OCI-LY3 (cell line): Measurements from ENCODE around the gene HTT.

Source experiments
- H2AFZ ChIP-seq: fragments of 200-600, 300-600 bp; shearing (Covaris generic); 2 replicates; pipeline ENCODE4 v1.6.0; 2014; ENCODE audit warnings: antibody characterized with exemption, low read depth, low read length
- H3K27ac ChIP-seq: fragments of 200-600, 300-600 bp; sonication (generic); 2 replicates; pipeline ENCODE4 v1.5.1; 2014; ENCODE audit warnings: mild to moderate bottlenecking, low read length, moderate library complexity, mixed read lengths
- H3K27me3 ChIP-seq: fragments of 200-600, 300-600 bp; sonication (generic); 2 replicates; pipeline ENCODE4 v1.6.1; 2014; ENCODE audit warnings: low read depth, low read length, mixed read lengths
- H3K36me3 ChIP-seq: fragments of 200-600, 300-600 bp; sonication (generic); replicated peaks from 2 replicates; pipeline ENCODE3; 2014; ENCODE audit warnings: low read depth, low read length, mixed read lengths
- H3K4me1 ChIP-seq: fragments of 300-600, 200-600 bp; sonication (generic); 2 replicates; pipeline ENCODE4 v1.6.1; 2014; ENCODE audit warnings: low read length, mixed read lengths
- H3K4me2 ChIP-seq: fragments of 200-600, 300-600 bp; sonication (generic); 2 replicates; pipeline ENCODE4 v1.6.1; 2014; ENCODE audit warnings: low read length, mixed read lengths
- H3K4me3 ChIP-seq: fragments of 300-600, 200-600 bp; sonication (generic); 2 replicates; pipeline ENCODE4 v1.5.1; 2014; ENCODE audit warnings: antibody characterized with exemption, mild to moderate bottlenecking, low read length, moderate library complexity
- H3K79me2 ChIP-seq: fragments of 300-600, 200-600 bp; shearing (Covaris generic); 2 replicates; pipeline ENCODE4 v1.6.1; 2014; ENCODE audit warnings: mild to moderate bottlenecking, low read length, mixed read lengths
- H3K9ac ChIP-seq: fragments of 300-600, 200-600 bp; shearing (Covaris generic); 2 replicates; pipeline ENCODE4 v1.6.0; 2014; ENCODE audit warnings: mild to moderate bottlenecking, low read length, moderate library complexity
- H3K9me3 ChIP-seq: fragments of 200-600, 300-600 bp; shearing (Covaris generic); 2 replicates; pipeline ENCODE4 v1.6.1; 2014; ENCODE audit warnings: low read length, mixed read lengths; ENCODE audit not compliant: insufficient read depth
- H4K20me1 ChIP-seq: fragments of 200-600, 300-600 bp; sonication (generic); 2 replicates; pipeline ENCODE4 v1.6.1; 2016; ENCODE audit warnings: low read length, mixed read lengths; ENCODE audit not compliant: insufficient read depth
- CTCF ChIP-seq: fragments of 200-600, 300-600 bp; sonication (generic); IDR thresholded peaks from 2 replicates; pipeline ENCODE4 v1.5.1; 2014; ENCODE audit warnings: antibody characterized with exemption, low read length, low read depth
- EZH2phosphoT487 ChIP-seq: fragments of 200-600 bp; shearing (Covaris generic); IDR thresholded peaks from 2 replicates; pipeline ENCODE4 v1.6.1; 2018; ENCODE audit warnings: antibody characterized with exemption, mixed run types, low read depth

Gene HTT

GRCh38 chr4:3283483-3283882 lies 209.0 kb downstream of the HTT start:
- Histone ChIP-seq H3K27me3 (0 out of 2 replicates have a peak, but pooled peaks cover 5% of the 10 kb centered on the region), H3K4me3 (no peak overlapping the region), H4K20me1 (no peaks in the 10 kb centered on the region), H3K9me3 (peaks cover 7% of the 10 kb centered on the region), H3K36me3 (no peaks in the 10 kb centered on the region), H3K79me2 (no peaks in the 10 kb centered on the region), H3K9ac (no peak overlapping the region), H3K27ac (no peak overlapping the region), H3K4me2 (no peak overlapping the region), H3K4me1 (peaks cover 19% of the 10 kb centered on the region), H2AFZ (no peak overlapping the region)
- TF ChIP-seq CTCF, result no peak
- TF ChIP-seq EZH2phosphoT487, result no peak

- H3K36me3 ChIP-seq, result no peaks in the 10 kb centered on the region
- no peak for TF ChIP-seq EZH2phosphoT487
- no peak for TF ChIP-seq CTCF
- 0 out of 2 replicates have a peak, but pooled peaks cover 5% of the 10 kb centered on the region for H3K27me3 ChIP-seq
- peaks cover 7% of the 10 kb centered on the region for H3K9me3 ChIP-seq
- peaks cover 19% of the 10 kb centered on the region for H3K4me1 ChIP-seq
- no peak overlapping the region for H3K27ac ChIP-seq
- H3K79me2 ChIP-seq, result no peaks in the 10 kb centered on the region
- H3K9ac ChIP-seq, result no peak overlapping the region
- no peaks in the 10 kb centered on the region for H4K20me1 ChIP-seq
- no peak overlapping the region for H3K4me2 ChIP-seq
- H3K4me3 ChIP-seq, result no peak overlapping the region
- H2AFZ ChIP-seq, result no peak overlapping the region
Observed at GRCh38 chr4:3283916-3284315, 209.4 kb downstream of the HTT start.

- Histone ChIP-seq H3K27me3 (peaks cover 9% of the 10 kb centered on the region; the same call in 1 of the 2 replicates), H3K4me1 (peaks cover 19% of the 10 kb centered on the region), H3K4me3 (no peak overlapping the region), H3K79me2 (no peaks in the 10 kb centered on the region), H3K4me2 (no peak overlapping the region), H3K27ac (no peak overlapping the region), H4K20me1 (no peaks in the 10 kb centered on the region), H3K9me3 (peaks cover 7% of the 10 kb centered on the region), H3K9ac (no peak overlapping the region), H2AFZ (no peak overlapping the region), H3K36me3 (no peaks in the 10 kb centered on the region)
- TF ChIP-seq CTCF (no peak), EZH2phosphoT487 (no peak)
Observed at GRCh38 chr4:3284734-3285557, 210.5 kb downstream of the HTT start.

GRCh38 chr4:3285558-3286334 lies 211.3 kb downstream of the HTT start:
- H3K9me3 ChIP-seq, result peaks cover 7% of the 10 kb centered on the region
- H2AFZ ChIP-seq, result peak overlapping the region; percentile 9; the same call in 1 of the 2 replicates
- H3K4me2 ChIP-seq, result peak overlapping the region; percentile 95
- TF ChIP-seq CTCF, result no peak
- no peak for TF ChIP-seq EZH2phosphoT487
- peak overlapping the region; percentile 28 for H3K27ac ChIP-seq
- H3K36me3 ChIP-seq, result no peaks in the 10 kb centered on the region
- H3K4me1 ChIP-seq, result peaks cover 19% of the 10 kb centered on the region
- H4K20me1 ChIP-seq, result no peaks in the 10 kb centered on the region
- peaks cover 9% of the 10 kb centered on the region; the same call in 1 of the 2 replicates for H3K27me3 ChIP-seq
- peak overlapping the region; percentile 38; the same call in 1 of the 2 replicates for H3K9ac ChIP-seq
- peak overlapping the region; percentile 68 for H3K4me3 ChIP-seq
- H3K79me2 ChIP-seq, result no peaks in the 10 kb centered on the region
